Suppressor macrophage treated with lipopolysaccharide for 1 hour (primary cell): Measurements from ENCODE around the gene CCDC85B.
"Not testable (repeated sequence)": the region's sequence is repeated elsewhere in the genome, so short reads cannot be mapped to it uniquely, and the experiment has no call there.

Experiments
- DNase-seq, 3 donors: peaks; one replicate each; pipeline ENCODE4 v3.0.0-alpha.2; 2020 to 2022

CCDC85B gene

DNA sequence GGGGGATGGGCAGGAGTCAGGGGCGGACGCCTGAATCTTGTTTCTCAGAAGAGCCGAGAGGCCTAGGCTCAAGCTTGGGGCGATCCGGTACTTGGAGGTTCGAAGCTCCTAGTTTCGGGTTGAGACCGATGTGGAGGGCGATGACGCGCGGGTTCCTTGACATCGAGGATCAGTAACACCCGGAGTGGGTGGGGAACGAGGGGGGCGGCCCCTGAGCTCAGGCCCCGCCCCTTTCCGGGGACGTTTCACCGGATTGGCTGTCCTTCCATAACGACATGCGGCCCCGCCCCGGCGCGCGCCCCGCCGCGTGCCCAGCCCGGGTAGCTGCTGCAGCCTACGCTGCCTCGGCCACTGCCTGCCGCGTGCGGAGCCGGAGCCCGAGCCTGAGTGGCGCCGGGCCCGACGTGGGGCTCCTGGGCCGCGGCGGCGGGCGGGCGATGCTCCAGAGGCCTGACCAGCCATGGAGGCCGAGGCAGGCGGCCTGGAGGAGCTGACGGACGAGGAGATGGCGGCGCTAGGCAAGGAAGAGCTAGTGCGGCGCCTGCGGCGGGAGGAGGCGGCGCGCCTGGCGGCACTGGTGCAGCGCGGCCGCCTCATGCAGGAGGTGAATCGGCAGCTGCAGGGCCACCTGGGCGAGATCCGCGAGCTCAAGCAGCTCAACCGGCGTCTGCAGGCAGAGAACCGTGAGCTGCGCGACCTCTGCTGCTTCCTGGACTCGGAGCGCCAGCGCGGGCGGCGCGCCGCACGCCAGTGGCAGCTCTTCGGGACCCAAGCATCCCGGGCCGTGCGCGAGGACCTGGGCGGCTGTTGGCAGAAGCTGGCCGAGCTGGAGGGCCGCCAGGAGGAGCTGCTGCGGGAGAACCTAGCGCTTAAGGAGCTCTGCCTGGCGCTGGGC is at the start of gene CCDC85B:
Gene CCDC85B (plus strand): TSS at position 350 of the 895 bp plus-strand sequence. CDS start 111 bp downstream, at position 461.
- peak; percentile 99 to 100 (median 99) for DNase-seq

DNA sequence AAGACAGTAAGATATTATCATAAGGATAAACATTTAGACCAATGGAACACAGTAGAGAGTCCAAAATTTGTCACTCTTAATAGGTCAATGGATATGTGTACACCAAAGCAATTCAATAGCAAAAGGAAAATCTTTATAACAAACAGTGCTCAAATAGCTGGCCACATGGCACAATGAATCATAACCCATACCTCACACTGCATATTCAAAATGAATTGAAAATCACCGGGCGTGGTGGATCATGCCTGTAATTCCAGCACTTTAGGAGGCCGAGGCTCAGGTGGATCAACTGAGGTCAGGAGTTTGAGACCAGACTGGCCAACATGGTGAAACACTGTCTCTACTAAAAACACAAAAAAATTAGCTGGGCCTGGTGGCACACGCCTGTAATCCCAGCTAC is 48.3 kb upstream of the CCDC85B start:
- no peak for DNase-seq

DNA sequence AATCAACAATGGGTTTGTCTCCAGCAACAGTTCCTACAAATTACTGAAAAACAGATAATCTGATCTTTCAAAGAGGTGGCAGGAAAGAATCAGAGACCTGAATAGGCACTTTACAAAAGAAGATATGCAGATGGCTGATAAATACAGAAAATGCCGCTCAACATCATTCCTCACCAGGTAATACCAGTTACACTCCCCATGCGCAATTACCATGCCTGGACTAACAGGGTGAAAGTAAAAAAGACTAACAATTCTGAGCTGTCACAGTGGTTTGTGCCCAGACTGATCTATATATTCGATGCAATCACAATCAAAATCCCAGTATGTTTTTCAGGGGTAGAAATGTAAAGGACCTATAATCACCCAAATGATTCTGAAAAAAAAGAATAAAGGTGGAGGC is 46.7 kb upstream of the CCDC85B start:
- no peak for DNase-seq

DNA sequence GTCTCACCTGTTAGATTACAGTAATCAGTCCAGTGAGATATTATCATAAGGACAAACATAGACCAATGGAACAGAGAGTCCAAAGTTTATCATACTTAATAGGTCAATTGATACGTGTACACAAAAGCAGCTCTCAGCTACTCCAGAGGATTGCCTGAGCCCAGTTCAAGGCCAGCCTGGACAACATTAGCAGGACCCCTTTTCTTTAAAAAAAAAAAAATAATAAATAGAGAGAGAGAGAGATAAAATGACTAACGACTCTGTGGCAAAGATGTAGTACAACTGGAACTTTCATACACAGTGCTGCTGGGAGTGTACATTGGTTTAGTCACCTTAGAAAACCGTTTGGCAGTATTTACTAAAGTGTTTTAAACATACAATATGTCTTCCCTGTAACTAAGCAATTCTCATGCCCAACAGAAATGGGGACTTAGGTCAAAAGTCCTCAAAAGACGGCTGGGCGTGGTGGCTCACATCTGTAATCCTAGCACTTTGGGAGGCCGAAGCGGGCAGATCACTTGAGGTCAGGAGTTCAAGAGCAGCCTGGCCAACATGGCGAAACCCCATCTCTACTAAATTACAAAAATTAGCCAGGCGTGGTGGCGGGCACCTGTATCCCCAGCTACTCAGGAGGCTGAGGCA is 46.1 kb upstream of the CCDC85B start:
- DNase-seq = no peak

DNA sequence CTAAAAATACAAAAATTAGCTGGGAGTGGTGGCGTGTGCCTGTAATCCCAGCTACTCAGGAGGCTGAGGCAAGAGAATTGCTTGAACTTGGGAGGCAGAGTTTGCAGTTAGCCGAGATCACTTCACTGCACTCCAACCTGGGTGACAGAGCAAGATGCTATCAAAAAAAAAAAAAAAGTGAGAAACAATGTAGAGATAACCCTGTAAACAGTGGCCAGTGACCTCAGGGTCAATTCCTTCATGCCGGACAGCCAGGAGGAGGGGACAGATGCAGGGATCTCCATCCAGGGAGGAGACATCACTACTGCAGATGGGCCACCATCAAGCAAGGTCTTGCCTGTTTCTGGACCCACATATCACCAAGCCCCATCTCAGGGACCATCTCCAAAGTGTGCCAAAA is 42.7 kb upstream of the CCDC85B start:
- no peak for DNase-seq

DNA sequence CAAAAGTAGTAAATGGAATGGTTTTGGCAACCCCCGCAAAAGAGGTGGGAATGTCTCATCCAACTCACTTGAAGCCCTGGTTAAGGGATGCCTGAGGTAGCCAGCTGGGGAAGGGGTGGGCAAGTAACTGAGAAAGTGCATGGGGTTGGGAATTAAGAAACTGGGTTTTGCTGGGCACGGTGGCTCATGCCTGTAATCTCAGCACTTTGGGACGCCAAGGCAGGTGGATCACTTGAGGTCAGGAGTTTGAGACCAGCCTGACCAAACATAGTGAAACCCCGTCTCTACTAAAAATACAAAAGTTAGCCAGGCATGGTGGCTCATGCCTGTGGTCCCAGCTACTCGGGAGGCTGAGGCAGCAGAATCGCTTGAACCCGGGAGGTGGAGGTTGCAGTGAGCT is 41.8 kb upstream of the CCDC85B start:
- not testable (repeated sequence) for DNase-seq

DNA sequence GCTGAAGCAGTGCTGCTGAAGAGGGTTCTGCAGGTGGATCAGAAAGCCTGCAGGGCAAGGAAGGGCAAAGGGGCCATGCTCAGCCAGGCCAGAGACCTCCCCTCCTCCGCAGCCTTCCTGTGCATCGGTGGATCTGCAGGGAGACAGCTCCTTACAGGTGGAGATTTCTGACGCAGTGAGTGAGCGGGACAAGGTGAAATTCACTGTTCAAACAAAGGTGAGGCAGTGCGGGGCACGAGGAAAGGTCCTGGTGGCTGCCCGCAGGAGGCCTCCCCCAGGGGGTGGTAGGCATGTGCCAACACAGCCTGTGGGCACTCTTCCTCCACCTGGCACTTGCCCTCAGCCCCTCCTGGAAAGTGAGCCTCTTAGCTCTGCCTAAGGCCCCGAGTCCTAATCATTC is 41.1 kb upstream of the CCDC85B start:
- no peak for DNase-seq

DNA sequence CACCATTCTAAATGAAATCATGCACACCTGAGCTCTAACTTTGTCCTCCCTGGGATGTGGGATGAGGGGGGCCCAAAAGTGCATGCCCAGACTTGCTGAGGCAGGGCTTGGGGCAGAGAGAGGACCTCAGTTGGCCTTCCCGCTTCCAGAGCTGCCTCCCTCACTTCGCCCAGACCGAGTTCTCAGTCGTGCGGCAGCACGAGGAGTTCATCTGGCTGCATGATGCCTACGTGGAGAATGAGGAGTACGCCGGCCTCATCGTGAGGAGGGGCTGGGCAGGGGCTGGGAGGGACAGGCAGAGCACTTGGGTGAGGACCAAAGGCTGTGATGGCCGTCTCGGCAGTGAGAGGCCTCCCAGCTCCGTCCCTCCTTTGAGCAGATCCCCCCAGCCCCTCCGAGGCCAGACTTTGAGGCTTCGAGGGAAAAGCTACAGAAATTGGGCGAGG is 40.7 kb upstream of the CCDC85B start:
- no peak for DNase-seq

DNA sequence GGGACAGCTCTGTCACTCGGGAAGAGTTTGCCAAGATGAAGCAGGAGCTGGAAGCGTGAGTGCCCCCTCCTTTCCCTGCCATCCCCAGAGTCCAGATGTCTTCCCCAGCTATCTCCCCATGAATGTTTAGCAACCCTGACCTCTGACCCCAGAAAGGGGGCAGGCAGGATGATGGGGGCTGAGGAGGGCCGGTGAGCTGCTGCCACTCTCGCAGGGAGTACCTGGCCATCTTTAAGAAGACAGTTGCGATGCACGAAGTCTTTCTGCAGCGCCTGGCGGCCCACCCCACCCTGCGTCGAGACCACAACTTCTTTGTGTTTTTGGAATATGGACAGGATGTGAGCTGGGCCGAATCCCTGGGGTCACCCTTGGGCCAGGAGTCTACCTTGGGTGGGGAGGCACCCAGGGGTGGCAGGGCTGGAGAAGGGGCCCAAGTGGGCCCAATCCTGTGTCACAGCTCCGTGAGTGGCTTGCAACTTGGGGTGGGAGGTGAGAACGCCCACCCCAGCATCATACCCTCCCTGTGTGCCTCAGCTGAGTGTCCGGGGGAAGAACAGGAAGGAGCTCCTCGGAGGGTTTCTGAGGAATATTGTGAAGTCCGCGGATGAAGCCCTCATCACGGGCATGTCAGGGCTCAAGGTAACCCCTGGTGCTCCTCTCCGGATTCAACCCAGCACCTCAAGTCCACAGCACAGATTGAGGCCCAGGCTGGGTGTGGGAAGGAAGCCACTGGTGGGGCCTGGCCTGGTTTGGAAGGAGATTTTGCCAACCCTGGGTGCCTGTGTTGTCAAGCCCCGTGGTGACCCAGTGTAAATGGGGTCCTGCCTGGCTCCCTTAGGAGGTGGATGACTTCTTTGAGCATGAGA is 40.0 kb upstream of the CCDC85B start:
- no peak for DNase-seq

DNA sequence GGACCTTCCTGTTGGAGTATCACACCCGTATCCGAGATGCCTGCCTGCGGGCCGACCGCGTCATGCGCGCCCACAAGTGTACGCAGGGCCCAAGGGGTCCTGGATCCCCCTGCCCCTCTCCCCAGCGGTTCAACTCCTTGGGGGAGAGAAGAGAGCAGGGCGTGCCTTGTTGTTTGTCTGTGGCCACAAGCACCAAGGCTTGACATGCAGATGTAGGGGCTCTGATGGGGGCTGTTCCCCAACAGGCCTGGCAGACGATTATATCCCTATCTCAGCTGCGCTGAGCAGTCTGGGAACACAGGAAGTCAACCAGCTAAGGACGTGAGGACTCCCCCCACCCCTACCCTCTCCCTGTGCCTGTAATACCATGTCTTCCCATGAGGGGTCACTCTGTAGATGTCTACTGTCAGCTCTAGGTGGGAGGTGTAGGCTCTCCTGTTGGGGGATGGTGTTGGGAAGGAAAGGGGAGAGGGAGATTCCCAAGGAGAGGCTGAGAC is 39.3 kb upstream of the CCDC85B start:
- DNase-seq = peak in 2 of 3 donors; percentile 24 to 41

DNA sequence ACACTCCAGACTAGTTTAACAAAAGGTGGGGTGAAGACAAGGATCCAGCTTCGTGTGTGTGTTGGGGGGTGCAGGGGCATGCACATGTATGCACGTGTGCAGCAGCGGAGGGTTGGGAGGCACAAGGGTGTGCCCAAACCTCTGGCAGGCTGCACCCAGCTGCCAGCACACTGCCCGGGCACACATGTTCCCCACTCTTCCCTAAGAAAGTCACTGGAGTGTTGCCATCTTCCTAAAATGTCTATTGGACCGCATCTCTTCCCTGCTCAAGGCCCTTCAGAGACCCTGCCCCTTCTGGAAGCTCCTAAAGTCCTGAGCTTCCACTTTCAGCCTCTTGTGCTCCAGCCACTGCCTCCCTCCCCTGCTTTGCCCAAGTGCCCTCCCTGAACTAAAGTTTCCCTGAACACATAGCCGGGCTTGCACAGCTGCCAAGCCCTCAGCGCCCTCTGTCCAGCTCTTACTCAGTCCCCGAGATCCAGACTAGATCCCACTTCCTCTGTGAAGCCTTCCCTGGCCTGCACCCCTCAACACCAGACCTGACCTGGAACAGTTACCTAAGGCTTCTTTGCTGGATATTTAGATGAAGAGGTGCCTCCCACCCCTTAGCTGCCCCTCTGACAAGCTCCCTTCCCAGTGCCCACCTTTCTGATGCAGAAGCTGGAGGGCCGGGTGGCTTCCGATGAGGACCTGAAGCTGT is 38.5 kb upstream of the CCDC85B start:
- DNase-seq = no peak

DNA sequence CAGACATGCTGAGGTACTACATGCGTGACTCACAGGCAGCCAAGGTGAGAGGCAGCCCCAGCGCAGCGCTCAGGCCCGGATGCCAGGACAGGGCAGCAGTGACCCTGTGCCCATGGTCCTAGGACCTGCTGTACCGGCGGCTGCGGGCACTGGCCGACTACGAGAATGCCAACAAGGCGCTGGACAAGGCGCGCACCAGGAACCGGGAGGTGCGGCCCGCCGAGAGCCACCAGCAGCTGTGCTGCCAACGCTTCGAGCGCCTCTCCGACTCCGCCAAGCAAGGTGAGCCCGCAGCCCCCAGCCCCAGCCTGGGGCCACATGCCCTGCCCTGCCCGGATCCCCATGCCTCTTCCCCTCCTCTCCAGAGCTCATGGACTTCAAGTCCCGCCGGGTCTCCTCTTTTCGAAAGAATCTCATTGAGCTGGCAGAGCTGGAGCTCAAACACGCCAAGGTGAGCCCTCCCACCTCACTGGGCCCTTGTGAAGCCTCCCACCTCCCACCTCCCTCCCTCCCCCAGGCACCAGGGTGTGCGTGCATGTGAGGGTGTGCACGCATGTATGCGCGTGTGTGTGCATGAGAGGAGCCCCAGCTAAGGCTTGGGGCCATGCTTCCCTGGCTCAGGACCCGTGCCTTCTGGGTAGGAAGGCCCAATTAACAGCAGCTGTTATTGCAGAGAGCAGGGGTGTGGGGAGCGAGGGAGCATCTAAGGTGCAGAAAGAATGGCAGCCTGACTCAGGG is 37.8 kb upstream of the CCDC85B start:
- DNase-seq = no peak

DNA sequence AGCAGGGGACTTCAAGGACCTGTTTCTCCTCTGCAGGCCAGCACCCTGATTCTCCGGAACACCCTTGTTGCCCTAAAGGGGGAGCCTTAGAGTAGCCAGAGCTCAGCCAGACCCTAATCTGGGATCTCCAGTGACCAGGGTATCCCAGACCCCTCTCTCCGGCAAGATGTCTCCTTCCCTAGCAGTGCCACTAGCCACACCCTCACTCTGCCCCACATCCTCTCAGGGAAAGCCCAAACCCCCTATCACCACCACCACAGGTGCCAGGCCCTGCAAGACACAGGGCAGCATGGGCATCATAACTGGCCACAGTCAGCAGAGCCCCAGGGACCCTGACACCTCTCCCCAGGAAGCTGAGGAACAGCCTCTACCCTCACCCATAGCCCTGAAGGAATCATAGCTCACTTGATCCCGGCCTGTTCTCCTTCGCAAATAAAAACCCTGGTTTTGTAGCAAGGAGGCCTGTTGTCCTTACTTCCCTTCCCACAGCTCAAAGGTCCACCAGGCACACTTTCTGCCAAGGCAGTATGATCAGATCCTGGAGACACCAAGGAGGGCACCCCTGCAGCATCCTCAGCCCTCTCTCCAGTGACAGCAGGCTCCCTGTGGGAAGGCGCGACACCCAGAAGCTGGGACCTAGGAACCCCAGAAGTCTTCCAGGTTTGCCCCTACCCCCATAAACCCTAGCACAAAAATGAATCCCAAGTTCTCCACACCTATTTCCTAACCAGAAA is 37.1 kb upstream of the CCDC85B start:
- DNase-seq = no peak

DNA sequence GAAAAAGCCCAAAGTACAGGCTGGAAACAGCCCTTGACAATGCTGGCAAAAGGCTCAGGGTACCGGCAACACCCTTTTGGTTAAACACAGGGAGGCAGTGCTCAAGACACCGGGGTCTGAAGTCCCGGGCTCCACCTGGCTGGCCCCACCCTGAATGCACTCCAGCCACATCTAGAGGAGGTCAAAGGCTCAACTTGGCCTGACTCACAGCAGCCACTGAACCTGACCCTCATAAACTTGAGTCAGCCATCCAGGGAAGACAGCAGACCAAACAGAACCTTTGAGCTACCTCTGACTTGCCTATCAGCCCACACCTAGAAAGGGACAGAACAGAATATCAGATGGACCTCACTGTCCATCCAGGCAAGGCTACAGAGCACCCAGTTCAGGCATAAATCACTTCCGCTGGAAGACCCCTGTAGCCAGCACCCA is 36.3 kb upstream of the CCDC85B start:
- no peak for DNase-seq

DNA sequence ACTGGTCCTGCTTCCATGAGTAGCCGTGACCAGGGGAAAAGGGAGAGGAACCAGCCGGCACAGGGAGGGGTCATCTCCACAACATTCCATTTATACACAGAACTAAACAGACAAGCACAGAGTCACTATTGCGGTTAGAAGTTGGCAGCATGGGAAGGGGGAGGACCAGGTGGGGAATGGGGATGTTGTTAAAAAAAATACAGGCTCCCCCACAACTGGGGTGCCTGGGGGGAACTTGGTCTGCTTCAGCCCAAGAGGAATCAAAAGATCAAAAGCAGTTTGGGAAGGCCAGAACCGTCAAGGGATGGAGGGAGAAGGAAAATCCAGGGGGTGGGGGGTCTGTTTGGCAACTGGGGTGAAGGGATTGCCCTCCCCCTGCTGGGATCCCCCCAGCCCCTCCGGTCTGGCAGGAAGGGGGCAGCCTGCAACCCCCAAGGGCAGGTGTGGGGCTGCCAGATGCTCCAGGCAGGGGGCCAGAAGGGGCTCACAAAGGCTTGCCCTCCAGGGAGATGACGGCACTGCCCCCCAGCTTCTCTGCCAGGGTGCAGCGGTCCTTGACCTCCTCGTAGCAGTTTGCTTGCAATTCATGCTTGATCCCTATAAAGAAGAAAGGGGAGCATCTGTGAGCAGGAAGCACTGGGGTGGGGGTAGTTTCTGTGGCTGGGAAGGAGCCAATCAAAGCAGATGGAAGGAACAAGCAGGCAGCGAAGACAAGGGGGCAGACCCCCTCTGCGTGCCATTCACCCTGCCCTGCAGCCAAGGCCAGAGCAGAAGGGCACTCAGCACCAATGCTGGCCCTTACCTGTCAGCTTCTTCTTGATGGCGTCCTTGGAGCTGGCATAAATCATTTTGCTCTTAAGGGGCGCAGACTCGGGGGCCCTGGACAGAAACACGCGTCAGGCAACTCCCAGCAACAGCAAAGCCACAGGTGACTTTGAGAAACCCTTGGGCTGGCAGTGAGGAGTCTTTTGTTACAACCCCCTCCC is 35.3 kb upstream of the CCDC85B start:
- DNase-seq = no peak

DNA sequence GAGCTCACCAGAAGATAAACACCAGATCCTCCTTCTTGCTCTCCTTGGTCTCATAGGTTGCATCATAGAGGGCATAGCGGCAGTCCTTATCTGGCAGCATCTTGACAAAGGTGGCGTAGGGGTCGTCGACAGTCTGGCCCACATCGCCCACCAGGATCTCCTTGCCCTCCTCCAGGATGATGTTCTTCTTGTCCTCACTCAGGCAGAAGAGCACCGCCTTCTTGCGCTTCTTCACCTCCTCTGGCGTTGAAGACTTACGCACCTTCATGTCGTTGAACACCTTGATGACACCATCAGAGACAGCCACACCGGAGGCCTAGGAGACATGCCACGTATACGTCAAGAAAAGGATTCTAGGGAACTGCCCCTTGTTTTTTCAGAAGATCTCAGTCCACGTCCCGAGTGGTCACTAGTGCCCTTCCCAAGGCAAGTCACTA is 34.5 kb upstream of the CCDC85B start:
- DNase-seq = no peak

DNA sequence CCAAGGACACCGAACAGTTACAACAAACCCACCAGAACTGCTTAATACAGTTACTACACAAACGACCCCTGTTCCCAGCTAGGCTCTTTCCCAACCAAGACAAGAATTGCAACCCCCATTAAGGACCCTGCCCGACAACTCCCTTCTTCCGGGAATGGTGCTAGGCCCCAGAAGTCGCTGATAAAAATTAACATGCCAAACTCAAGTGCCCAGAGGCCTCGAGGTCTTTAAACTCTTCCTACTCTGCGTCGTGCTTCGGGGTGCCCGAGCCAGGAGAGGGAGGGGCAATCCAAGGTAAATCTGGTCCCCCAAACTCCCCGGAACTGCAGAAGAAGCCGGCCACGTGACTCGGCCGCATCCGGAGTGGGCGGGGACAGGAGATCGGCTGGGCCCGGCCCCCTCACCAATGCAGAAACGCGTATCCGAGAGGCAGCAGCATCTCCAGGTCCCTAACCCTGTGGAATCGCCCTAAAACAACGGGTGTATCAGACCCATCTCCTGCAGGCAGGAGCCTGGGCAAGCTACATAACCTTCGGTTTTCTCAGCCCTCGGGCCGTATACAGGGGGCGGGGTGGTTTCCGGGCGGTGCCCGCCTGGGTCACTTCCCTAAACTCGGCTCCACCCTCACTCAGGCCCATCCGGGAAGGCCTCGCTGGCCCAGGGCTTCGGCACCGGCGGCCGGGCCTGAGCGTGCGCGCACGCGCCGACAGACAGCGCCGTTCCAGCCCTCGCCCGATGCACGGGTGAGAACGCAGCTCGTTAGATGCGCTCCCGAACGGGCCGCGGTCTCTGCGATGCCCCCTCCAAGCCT is 33.6 kb upstream of the CCDC85B start:
- peak; percentile 90 to 95 (median 92) for DNase-seq

DNA sequence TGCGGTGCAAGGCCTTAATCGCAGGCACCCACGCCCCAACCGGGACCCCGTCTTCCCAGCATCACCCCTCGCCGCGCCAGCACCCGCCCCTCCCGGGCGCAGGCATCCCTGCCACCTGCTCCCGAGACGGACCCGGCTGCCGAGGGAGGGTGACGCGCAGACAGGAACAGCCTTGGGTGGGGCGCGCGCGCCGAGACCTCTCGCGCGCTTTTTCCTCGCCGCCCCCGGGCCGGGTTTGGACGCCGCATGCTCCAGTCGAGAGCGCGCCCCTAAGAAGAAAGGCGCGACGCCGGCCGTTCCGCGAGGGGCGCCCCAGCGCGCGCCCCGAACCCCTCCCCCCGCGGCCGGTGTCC is 33.0 kb upstream of the CCDC85B start:
- DNase-seq = no peak
